ENCODE data around the gene FOXF2.

DNA sequence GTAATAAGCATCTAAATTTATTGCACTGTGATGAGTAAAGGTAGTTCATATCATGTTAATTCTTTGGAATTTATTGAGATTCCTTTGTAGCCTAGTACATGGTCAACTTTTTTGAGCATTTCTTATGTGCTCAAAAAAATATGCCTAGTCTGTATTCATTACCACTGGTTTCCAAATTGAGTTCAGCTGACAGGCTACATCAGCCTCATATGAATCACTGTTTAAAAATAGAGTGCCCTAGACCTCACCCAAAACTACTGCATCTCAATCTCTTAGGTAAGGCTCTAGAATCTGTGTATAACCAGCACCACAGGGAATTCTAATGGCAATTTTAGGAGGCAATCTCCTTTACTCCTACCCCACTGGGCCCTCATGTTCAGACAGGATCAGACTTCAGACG, 16.7 kb upstream of the FOXF2 start:
- TF ChIP-seq, protein P1, sequence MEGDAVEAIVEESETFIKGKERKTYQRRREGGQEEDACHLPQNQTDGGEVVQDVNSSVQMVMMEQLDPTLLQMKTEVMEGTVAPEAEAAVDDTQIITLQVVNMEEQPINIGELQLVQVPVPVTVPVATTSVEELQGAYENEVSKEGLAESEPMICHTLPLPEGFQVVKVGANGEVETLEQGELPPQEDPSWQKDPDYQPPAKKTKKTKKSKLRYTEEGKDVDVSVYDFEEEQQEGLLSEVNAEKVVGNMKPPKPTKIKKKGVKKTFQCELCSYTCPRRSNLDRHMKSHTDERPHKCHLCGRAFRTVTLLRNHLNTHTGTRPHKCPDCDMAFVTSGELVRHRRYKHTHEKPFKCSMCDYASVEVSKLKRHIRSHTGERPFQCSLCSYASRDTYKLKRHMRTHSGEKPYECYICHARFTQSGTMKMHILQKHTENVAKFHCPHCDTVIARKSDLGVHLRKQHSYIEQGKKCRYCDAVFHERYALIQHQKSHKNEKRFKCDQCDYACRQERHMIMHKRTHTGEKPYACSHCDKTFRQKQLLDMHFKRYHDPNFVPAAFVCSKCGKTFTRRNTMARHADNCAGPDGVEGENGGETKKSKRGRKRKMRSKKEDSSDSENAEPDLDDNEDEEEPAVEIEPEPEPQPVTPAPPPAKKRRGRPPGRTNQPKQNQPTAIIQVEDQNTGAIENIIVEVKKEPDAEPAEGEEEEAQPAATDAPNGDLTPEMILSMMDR (conservative IDR thresholded peaks at IDR 0.05 in 1 of 2, IDR thresholded peaks at IDR 0.05 in 1 of 2; ENCODE audit: extremely low read depth in 1 of 2, insufficient read depth in 1 of 2, low read depth in 1 of 2, low read length in 2 of 2) = no peak
- no peak for TF ChIP-seq EZH2 (IDR thresholded peaks at IDR 0.05; ENCODE audit: borderline replicate concordance, low read length)
